Left colon (tissue), 2 donors: Measurements from ENCODE around the gene TSPAN2. TPM values are rescaled to one million over a fixed set of nuclear protein-coding genes. Genes with fewer than 3 reads are reported as not detected.
"Not testable (repeated sequence)": the region's sequence is repeated elsewhere in the genome, so short reads cannot be mapped to it uniquely, and the experiment has no call there.

Experiments
- ATAC-seq: fragments of 200-7000 bp; cut with Tn5 transposase; one replicate; pipeline ENCODE4 v1.9.1; 2020; ENCODE audit warnings: mild to moderate bottlenecking, moderate library complexity
- DNase-seq, 2 donors: peaks; one replicate each; pipeline ENCODE4 v3.0.0-alpha.2; 2020
- intact Hi-C, 2 donors: fragments of 100-400 bp; cut with DNase I in 1 of 2; cut with micrococcal nuclease in 1 of 2; formaldehyde crosslinking; loops; one replicate each; pipeline versions ENCODE4 v1.11.2 to v1.14.0; 2022; cut with DNase I, micrococcal nuclease
- total RNA-seq, 2 donors: library from RNA; stranded (reverse); fragmentation: NEBNext Ultra II Directional; extraction: Animal tissue kit (Norgen Biotek cat#: 25700); gene quantifications; one replicate each; pipeline ENCODE4 v1.2.1, GENCODE V29; 2021
- donor health status: DM: no; HTN: no; CAD: no.
- donor health status: DM: yes; HTN: yes; CAD: no.

TSPAN2 gene
- total RNA-seq, 2 donors from 2014 or later: 3.3 to 12.1 TPM

DNA sequence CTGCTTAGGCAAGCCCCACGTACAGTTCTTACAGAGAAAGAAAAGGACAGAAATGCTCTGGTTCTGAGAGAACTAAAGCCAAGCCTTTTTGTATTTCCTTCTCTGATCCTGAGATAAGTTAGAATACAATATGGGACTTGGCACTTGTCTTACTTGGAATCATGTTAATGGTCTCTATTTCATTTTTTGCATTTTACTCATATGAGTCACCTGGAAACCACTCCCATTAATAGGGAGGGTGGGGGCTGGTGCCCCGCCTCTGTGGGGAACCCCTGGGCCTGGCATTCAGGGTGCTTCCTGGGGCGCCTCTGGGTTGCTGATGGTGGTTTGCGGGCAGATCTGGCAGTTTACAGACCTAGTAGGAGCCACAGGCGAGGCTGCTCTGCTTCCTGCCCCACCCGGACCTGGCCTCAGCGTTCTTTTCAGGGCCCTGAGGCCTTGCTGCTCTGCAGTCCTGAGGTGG, 26.7 kb downstream of the TSPAN2 start:
- ATAC-seq (peak; percentile 60), DNase-seq (peak; percentile 61 to 69)
- intact Hi-C loops: no loop called here

DNA sequence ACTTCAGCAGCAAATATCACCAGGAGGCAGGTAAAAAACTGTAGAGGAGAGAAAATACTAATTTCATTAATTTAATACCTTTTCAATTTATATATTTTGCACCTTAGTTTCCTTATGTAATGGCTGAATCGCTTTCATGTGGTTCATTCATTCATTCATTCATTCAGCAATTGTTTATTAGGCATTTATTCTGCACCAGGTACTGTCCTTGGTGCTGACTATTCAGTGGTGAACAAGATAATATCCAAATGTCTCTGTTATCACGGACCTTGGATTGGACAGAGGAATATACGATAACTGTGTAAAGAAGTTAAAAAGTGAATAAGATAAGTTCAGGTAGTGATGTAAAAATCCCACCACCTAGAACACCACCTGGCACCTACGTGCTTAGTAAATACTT, 28.8 kb downstream of the TSPAN2 start:
- intact Hi-C loops: no loop called here
- no peak for DNase-seq

DNA sequence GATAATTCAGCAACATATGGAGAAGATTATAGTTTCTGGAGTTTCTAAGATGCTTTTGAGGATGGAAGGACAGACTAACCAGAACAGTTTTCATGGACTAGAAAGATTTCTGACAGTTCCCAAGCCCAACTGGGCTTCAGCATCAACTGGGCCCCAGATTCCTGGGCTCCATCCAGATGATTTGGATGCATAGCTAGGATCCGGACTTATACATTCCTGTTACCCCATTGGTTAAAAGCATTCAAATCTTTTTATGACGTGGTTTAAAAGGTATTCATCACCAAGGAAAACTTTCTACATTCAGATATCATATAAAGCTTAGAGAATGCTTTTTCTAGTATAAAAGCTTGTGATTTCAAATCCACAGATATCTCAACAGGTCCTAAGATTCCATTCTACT, 30.0 kb downstream of the TSPAN2 start:
- ATAC-seq: no peak
- no peak for DNase-seq
- intact Hi-C loops: loop anchor here in 1 of 2 donors (10.0 kb wide), 1 partner anchor 45 kb away; no protein-coding TSS in a partner anchor

More for the DNA sequence above, 28.8 kb downstream of the TSPAN2 start:
- no peak for ATAC-seq

DNA sequence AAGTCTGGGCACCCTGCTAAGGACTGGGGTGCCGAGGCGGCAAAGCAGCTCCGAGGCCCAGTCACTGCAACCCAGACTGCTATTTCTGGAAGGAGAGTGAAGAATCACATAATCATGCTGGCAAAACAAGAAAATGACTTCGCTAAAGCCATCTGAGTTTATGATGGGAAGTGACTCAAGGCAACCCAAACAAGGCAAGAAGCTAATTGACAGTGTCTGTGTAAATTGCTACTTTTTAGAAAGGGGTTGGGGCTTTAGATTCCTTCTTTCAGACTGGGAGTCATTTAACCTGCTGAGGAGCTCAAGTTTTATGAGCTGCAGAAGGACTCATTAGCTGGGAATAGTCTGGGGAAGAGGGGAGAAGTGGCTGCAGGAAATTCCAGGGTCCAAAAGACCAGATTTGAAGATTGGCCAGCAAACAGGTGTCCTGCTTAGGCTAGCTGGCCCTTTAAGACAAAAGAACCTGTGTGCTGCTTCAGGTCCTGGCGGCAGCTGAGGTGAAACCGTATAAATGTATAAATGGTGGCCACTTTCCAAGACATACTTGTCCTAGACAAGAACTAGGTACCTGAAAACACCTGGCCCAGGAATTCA, 31.5 kb downstream of the TSPAN2 start:
- intact Hi-C loops: loop anchor here in 1 of 2 donors (10.0 kb wide), 1 partner anchor 47 kb away; no protein-coding TSS in a partner anchor
- DNase-seq (no peak), ATAC-seq (peak; percentile 55)

DNA sequence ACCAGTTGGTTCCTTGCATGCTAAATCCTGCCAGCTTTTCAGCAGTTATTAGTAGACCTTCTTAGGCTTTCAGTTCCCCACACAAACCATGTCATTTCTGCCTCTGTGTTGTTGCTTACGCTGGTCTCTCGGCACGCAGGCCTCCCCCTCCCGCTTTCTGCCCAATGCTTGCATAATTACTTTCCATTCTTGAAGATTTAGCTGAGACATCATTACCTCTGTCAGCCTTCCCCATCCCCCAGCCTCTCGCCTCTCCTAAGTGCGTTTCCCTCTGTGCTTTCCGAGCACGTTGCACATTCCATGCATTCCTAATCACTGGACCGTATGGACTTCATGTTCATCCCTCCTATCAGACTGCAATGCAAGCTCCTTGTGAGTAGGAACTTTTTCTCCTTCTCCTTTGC, 32.9 kb downstream of the TSPAN2 start:
- peak in 1 of 2 donors; percentile 27 for DNase-seq
- intact Hi-C loops: loop anchor here in 1 of 2 donors (10.0 kb wide), 1 partner anchor 48 kb away; no protein-coding TSS in a partner anchor
- no peak for ATAC-seq

DNA sequence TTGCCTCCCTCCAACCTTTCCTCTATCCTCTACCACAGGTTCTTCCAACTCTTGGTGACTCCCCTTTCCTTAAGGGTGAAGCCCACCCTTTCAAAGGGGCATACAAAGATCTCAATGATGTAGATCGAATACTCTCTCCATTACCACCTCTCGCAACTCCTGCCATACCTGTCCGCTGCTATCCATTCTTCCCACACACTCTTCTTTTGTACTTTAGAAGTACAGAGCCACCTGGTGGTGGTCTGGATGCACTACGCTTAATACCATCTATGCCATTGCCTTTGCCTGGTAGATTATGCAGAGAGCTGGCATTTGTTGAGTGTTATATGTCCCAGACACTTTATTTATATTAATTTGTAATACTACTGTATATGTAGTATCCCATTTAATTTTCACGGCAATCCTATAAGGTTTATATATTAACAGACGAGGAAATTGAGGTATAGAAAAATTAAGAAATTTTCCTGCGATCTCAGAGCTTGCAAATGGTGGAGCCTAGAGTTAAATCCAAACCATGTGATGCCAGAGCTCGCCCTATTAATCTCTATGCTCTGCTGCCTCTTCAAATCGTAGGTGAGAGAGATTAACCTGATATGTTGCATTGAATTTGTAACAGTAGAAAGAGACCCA, 36.7 kb downstream of the TSPAN2 start:
- ATAC-seq (peak; percentile 85), DNase-seq (peak; percentile 49 to 71)
- intact Hi-C loops: loop anchor here in 1 of 2 donors (10.0 kb wide), 1 partner anchor 52 kb away; no protein-coding TSS in a partner anchor

DNA sequence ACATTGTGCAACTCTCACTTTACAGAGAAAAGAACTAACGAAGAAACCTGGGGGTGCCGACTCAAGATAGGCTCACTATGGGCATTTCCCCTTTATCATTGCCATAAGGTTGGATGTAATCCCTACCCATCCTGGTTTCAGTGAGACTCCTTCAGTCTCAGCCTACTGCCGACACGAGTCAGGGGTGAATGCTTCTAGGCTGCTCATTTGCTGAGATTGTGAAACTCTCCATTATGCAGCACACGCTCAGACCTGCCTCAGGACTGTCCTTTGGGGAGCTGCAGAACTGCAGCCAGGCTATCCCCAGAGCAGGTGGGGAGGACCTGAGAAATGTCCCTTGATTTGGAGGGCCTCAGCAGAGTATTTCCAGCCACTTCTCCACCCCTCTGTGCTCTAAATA, 37.5 kb downstream of the TSPAN2 start:
- ATAC-seq (no peak), DNase-seq (no peak)
- intact Hi-C loops: loop anchor here in 1 of 2 donors (10.0 kb wide), 1 partner anchor 53 kb away; no protein-coding TSS in a partner anchor

DNA sequence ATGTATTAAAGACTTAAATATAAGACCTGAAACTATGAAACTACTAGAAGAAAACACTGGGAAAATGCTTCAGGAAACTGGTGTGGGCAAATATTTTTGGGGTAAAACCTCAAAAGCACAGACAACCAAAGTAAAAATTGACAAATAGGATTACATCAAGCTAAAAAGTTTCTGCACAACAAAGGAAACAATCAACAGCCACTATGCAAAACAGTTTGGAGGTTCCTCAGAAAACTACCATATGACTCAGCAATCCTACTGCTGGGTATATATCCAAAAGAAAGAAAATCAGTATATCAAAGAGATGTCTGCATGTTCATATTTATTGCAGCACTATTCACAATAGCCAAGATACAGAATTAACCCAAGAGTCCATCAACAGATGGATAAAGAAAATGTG, 42.6 kb downstream of the TSPAN2 start:
- ATAC-seq (no peak), DNase-seq (no peak)
- intact Hi-C loops: no loop called here

DNA sequence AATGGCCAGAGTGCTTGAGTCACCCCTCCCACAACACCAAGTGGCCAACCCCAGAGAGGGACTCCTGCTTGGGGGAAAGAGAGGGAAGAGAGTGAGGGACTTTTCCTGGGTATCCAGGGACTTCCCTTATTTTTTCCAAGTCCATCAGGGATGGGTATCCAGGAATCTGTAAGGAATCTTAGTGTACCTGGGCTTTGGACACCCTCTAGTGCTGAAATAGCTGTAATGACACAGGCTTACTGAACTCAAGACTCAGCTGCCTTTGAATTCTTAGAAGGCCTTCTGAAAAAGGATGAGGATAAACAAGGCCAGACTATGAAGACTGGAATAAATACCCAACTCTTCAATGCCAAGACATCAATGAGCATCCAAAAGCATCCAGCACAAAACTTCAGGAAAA, 47.6 kb downstream of the TSPAN2 start:
- ATAC-seq (peak; percentile 51), DNase-seq (no peak)
- intact Hi-C loops: no loop called here

DNA sequence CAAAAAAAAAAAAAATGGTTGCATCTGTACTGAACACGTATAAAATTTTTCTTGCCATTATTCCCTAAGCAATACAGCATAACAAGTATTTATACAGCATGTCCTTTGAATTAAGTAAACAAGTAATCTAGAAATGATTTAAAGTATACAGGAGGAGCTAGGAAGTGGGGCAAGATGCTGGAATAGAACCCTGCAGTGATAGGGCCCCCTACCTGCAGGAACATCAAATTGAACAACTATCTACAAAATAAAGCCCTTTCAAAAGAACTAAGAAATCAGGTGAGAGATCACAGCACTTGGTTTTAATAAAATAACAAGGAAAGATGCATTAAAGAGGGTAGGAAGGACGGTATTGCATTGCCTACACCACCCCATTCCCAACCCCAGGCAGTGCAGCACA, 48.8 kb downstream of the TSPAN2 start:
- DNase-seq (no peak), ATAC-seq (no peak)
- intact Hi-C loops: no loop called here

DNA sequence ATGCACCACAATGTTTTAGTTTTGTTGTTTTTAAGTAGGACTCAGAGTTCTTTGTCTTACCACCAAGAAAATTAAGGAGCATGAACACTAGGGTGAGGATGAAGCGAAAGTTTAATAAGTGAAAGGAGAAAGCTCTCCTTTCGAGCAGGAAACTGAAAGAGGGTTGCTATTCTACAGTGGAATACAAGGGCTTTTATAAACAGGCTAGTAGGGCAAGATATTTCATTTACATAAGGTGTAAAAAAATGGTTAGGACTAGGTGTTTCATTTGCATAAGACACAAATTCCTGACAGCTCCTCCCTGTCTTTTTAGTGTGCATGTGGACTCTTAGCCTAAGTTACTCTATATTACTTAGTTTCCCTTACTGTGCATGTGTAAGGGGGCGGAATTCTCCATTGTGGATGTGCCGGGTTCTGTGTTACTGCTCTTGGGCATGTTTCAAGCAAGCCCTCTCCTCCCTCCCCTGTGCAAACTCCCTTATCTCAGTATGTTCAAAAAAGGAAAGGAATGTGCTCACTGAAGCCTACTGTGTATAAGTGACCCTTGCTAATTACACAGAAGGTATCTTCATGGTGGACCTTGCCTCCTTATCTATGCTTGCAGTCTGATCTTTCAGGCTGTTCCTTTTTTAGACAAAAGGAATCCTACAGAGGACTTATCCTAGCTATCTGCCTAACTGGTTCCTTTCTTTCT, 52.3 kb downstream of the TSPAN2 start:
- no peak for DNase-seq
- ATAC-seq: no peak
- intact Hi-C loops: no loop called here

DNA sequence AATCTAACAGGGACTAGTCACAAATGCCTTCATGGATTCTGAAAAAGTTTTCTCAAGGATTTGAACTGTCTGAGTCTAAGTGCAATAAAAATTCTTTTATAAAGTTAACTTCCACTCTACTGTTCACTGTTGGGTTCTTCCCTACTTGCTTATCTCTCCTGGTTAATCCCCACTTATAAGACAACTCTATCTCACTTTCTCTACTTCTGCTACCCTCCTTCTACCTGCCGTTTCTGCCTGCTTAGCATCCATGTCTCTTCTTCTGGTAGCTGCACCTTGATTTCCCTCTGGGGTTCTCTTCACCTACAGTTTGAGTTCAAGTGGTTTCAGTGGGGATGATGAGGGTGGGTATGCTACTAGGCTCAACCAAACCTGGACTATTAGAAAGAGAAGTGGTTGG, 53.7 kb downstream of the TSPAN2 start:
- no peak for ATAC-seq
- no peak for DNase-seq
- intact Hi-C loops: no loop called here

DNA sequence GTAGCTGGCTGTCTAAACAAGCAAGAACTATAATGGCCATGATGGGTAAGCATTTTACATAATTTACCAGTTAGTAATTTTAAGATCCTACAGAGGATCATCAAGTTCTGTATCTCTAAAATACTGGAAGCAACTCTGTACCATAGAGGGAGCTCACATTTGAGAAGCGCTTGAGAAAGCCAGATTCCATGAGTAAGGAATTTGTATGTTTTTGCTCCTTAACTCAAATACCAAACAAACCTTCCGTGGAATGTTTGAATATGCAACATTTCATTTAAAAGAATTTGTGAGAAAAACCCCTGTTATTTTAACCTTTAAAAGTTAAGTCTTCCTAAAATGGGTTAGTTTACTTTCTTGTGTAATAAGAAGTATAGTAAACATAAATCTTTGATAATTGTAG, 57.7 kb downstream of the TSPAN2 start:
- DNase-seq (no peak), ATAC-seq (no peak)
- intact Hi-C loops: no loop called here

DNA sequence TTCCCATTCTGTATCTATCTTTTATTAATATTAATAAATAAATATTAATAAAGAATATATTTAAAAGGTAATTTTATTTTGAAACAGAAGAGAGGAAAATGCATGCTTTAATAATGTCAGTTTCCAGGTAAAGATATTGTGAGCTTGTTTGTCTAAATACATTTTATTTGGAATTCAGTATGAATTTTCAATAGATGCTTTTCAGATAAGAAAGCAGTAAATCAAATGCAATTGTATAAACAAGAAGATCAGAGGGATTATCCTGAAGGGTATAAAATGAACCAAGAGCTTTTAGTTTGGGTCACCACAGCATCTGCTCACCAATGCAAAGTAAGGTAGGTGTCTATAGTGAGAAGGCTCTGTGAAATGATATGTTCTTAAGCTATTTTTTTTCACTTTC, 59.8 kb downstream of the TSPAN2 start, which contains the start of gene TSHB:
Gene TSHB (plus strand): TSS at position 301 of the 400 bp plus-strand sequence. CDS start 3,537 bp downstream, outside the sequence.
- intact Hi-C loops: no loop called here
- ATAC-seq: no peak

DNA sequence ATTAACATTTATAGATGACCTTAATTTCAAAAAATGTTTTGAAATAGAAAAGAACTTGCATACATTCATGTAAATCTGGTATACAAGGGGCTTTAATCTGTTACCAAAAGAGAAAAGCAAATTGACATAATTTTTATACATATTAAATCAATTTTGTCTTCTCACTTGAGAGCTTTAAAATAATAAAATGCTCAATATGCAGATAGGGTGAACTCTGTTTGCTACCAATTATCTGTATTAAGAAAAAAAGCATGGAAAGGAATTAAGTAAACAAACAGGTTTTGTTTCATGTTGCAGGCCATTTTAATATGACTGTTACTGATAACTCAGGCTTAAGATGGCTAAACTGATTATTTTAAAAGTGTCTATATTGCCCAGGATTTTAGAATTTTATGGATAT, 65.7 kb downstream of the TSPAN2 start:
- no peak for ATAC-seq
- no peak for DNase-seq
- intact Hi-C loops: no loop called here

More for the DNA sequence above, 59.8 kb downstream of the TSPAN2 start, which contains the start of gene TSHB:
- no peak for DNase-seq

DNA sequence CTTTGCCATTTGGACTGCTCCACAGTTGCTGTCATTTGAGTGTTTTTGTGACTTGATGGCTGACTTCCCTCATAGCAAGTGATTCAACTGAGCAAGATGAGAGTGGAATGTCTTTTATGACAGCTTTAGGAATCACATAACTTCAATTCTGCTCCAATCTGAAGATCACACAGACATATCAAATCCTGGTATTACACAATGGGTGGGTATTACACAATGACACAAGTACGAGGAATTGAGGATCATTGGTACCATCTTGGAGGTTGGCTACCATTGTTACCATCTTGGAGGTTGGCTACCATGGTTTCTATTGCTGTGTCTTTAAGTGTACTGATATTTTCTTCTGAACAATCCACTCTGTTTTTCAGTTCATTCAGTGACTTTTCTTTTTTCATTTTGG, 68.2 kb downstream of the TSPAN2 start:
- intact Hi-C loops: no loop called here
- DNase-seq: no peak
- no peak for ATAC-seq

DNA sequence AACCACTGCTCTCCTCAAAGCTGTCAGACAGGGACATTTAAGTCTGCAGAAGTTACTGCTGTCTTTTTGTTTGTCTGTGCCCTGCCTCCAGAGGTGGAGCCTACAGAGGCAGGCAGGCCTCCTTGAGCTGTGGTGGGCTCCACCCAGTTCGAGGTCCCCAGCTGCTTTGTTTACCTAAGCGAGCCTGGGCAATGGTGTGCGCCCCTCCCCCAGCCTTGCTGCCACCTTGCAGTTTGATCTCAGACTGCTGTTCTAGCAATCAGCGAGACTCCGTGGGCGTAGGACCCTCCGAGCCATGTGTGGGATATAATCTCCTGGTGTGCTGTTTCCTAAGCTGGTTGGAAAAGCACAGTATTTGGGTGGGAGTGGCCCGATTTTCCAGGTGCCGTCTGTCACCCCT, 69.8 kb downstream of the TSPAN2 start:
- DNase-seq, intact Hi-C loops, ATAC-seq: not testable (repeated sequence)

DNA sequence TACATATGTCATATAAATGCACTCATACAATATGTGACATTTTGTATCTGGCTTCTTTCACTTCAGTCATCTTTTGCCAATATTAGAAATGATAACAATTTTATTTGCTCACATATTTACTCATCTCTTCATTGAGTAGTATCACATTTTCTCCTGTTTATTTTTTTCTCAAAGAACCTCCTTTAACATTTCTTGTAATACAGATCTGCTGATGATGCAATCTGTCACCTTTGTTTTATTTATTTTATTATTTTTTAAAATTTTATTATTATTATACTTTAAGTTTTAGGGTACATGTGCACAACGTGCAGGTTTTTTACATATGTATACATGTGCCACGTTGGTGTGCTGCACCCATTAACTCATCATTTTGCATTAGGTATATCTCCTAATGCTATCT, 75.5 kb downstream of the TSPAN2 start:
- intact Hi-C loops: no loop called here
- DNase-seq (no peak), ATAC-seq (no peak)

DNA sequence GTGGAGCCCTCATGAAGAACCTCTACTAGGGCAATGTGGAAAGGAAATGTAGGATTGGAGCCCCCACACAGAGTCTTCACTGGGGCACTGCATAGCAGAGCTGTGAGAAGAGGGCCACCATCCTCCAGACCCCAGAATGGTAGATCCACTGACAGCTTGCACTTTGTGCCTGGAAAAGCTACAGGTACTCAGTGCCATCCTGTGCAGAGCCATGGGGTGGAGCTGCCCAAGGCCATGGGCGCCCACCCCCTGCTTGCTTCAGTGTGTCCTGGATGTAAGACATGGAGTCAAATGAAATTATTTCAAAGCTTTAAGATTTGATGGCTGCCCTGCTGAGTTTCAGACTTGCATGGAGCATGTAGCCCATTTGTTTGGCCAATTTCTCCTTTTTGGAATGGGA, 76.9 kb downstream of the TSPAN2 start:
- no peak for DNase-seq
- intact Hi-C loops: no loop called here
- ATAC-seq: no peak

DNA sequence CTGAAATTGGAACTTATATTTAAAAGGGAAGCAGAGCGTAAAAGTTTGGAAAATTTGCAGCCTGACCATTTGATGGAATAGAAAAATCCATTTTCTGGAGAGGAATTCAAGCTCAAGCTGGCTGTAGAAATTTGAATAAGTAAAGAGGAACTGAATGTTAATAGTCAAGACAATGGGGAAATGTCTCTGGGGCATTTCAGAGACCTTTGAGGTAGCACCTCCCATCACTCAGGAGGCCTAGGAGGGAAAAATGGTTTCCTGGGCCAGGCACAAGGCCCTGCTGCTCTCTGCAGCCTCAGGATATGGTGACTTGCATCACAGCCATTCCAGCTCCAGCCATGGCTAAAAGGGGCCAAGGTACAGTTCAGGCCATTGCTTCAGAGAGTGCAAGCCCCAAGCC, 77.3 kb downstream of the TSPAN2 start:
- no peak for DNase-seq
- no peak for ATAC-seq
- intact Hi-C loops: no loop called here
